Suprapubic skin (tissue), 4 donors: Measurements from ENCODE around the gene MAPK14. TPM values are rescaled to one million over a fixed set of nuclear protein-coding genes. Genes with fewer than 3 reads are reported as not detected.

Experiments used
- DNase-seq, 2 donors: peaks; one replicate each; pipeline ENCODE4 v3.0.0-alpha.2; 2019; ENCODE audit warnings: low spot score in 2 of 2
- H3K27ac ChIP-seq: fragments of 200-600 bp; sonication (generic); one replicate; pipeline ENCODE4 v1.5.1; 2019
- H3K27me3 ChIP-seq: fragments of 200-600 bp; sonication (generic); one replicate; pipeline ENCODE4 v1.5.1; 2019
- H3K36me3 ChIP-seq: fragments of 200-600 bp; sonication (generic); one replicate; pipeline ENCODE4 v1.5.1; 2019
- H3K4me1 ChIP-seq: fragments of 200-600 bp; sonication (generic); one replicate; pipeline ENCODE4 v1.5.1; 2019
- H3K4me3 ChIP-seq: fragments of 200-600 bp; sonication (generic); one replicate; pipeline ENCODE4 v1.5.1; 2019; ENCODE audit warnings: mild to moderate bottlenecking
- H3K9me3 ChIP-seq: fragments of 200-600 bp; sonication (generic); one replicate; pipeline ENCODE4 v1.5.1; 2019
- EP300 ChIP-seq: sonication (generic); formaldehyde crosslinking; IDR thresholded peaks from one replicate; pipeline ENCODE4 v1.6.1; 2017; ENCODE audit warnings: antibody characterized with exemption
- POLR2A ChIP-seq, 2 donors: fragments of 450-650 bp; IDR thresholded peaks; one replicate each; pipeline ENCODE4 v1.6.1; 2017; ENCODE audit warnings: antibody characterized with exemption in 2 of 2, mild to moderate bottlenecking in 2 of 2, moderate library complexity in 2 of 2
- POLR2AphosphoS5 ChIP-seq, 3 donors: sonication (generic); formaldehyde crosslinking; IDR thresholded peaks; one replicate each; pipeline ENCODE4 v1.6.1; 2017; ENCODE audit warnings: antibody characterized with exemption in 3 of 3
- WGBS: methylation state at CpG from one replicate; pipeline ENCODE4 v1.1.5; 2018; 5-methylcytosine and 5-hydroxymethylcytosine counted together
- total RNA-seq, 4 donors: library from RNA; depleted of rRNA; stranded (reverse); fragments of >200 nt; gene quantifications; one replicate each; pipeline ENCODE4 v1.1.0, GENCODE V29; 2016
- TF ChIP-seq, protein P1 (sequence below), 2 donors: fragments of 200-600 bp in 1 of 2; fragments of 450-650 bp in 1 of 2; sonication (generic) in 1 of 2; IDR thresholded peaks; one replicate each; pipeline ENCODE4 v1.5.1; 2016 to 2019; ENCODE audit warnings: antibody characterized with exemption in 2 of 2, mild to moderate bottlenecking in 1 of 2, moderate library complexity in 1 of 2

Gene MAPK14
- total RNA-seq, 4 donors from 2014 or later = 51.7 to 105 (median 57.8) TPM

DNA sequence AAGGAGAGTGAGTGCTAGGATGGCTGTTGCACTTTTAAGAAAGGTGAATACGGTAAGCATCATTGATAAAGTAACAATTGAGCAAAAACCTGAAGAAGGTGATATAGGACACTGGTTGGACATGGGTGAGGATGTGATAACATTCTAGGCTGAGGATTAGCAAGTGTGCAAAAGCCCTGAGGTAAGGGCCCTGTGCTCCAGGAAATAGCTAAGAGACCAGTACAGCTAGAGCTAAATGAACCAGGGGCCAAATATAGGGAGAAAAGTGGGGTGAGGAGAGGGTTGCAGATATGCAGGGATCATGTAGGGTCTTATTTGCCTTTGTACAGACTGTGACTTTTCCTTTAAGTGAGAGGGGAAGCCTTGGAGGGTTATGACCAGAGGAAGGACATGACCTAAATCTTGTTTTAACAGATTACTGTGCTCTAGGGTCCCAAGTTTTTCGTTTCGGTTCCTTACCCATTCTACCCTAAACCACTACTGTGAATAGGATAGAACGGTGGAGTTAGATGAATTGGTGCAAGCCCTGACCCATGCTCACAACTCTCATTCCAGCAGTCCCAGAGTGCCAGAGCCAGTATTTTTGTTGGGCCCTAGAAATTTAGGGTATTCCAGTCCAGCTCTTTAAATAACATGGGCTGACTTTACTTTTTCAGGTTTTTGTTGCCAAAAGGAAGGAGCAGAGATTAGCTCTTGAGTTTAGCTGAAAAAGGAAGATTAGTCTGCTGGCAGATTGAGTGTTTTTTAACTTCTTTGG, 10.7 kb downstream of the MAPK14 start:
- Histone ChIP-seq H3K4me1 (peaks cover 61% of the 10 kb centered on the region), H3K4me3 (no peak overlapping the region), H3K36me3 (no peaks in the 10 kb centered on the region), H3K27ac (no peak overlapping the region), H3K27me3 (no peaks in the 10 kb centered on the region), H3K9me3 (no peaks in the 10 kb centered on the region)
- no peak for DNase-seq
- TF ChIP-seq EP300 = no peak
- no peak for TF ChIP-seq POLR2AphosphoS5 (IDR thresholded peaks at IDR 0.05)
- TF ChIP-seq, protein P1, sequence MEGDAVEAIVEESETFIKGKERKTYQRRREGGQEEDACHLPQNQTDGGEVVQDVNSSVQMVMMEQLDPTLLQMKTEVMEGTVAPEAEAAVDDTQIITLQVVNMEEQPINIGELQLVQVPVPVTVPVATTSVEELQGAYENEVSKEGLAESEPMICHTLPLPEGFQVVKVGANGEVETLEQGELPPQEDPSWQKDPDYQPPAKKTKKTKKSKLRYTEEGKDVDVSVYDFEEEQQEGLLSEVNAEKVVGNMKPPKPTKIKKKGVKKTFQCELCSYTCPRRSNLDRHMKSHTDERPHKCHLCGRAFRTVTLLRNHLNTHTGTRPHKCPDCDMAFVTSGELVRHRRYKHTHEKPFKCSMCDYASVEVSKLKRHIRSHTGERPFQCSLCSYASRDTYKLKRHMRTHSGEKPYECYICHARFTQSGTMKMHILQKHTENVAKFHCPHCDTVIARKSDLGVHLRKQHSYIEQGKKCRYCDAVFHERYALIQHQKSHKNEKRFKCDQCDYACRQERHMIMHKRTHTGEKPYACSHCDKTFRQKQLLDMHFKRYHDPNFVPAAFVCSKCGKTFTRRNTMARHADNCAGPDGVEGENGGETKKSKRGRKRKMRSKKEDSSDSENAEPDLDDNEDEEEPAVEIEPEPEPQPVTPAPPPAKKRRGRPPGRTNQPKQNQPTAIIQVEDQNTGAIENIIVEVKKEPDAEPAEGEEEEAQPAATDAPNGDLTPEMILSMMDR (IDR thresholded peaks at IDR 0.05) = no peak
- no peak for TF ChIP-seq POLR2A (IDR thresholded peaks at IDR 0.05)
- 53% methylated on average over 4 of the region's 4 CpGs for WGBS

DNA sequence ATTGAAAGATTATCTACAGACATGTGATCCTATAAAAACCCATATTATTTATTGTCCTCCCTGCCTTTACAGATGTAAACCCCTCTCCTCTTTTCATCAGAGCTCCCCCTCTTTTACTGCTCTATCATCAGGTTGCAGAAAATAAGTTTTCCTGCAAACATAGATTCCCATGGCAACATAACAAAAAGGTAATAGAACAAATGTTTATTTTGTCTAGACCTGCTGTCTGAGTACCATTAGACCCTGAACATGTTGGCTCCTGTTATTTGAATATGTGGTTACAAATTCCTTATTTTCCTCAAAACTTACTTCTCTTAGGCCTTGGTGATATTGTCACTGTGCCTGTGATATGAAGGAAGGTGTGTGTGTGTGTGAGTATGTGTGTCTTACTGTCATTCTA, 11.5 kb downstream of the MAPK14 start:
- no peak overlapping the region for H3K27ac ChIP-seq
- H3K4me3 ChIP-seq = no peak overlapping the region
- H3K4me1 ChIP-seq = peaks cover 53% of the 10 kb centered on the region
- DNase-seq = no peak
- no peaks in the 10 kb centered on the region for H3K27me3 ChIP-seq
- no peaks in the 10 kb centered on the region for H3K9me3 ChIP-seq
- no peak for TF ChIP-seq POLR2A (IDR thresholded peaks at IDR 0.05)
- TF ChIP-seq EP300 = no peak
- no peak for TF ChIP-seq POLR2AphosphoS5 (IDR thresholded peaks at IDR 0.05)
- TF ChIP-seq, protein P1 (IDR thresholded peaks at IDR 0.05) = no peak
- H3K36me3 ChIP-seq = no peaks in the 10 kb centered on the region

DNA sequence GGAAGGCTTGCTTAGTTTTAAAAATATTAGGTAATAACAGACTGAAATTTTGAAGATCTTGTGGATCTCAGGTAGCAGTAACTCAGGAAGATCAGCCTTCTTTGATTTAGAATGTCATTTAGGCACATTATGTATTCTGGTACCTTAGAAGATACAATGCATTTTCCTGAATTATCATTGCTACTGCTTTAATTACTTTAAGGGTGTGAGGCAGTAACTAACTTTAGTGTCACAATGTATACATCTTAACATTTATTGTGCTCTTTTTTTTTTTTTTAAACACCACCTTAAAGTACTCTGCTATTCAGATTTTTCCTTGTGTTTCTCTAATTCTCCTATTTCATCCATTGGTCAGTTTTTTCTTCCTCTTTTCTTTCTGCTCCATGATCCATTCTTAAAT, 13.3 kb downstream of the MAPK14 start:
- H3K4me3 ChIP-seq = no peak overlapping the region
- no peaks in the 10 kb centered on the region for H3K27me3 ChIP-seq
- peaks cover 41% of the 10 kb centered on the region for H3K4me1 ChIP-seq
- H3K9me3 ChIP-seq = no peaks in the 10 kb centered on the region
- DNase-seq = no peak
- H3K36me3 ChIP-seq = no peaks in the 10 kb centered on the region
- TF ChIP-seq POLR2AphosphoS5 (IDR thresholded peaks at IDR 0.05) = no peak
- no peak for TF ChIP-seq POLR2A (IDR thresholded peaks at IDR 0.05)
- H3K27ac ChIP-seq = no peak overlapping the region

DNA sequence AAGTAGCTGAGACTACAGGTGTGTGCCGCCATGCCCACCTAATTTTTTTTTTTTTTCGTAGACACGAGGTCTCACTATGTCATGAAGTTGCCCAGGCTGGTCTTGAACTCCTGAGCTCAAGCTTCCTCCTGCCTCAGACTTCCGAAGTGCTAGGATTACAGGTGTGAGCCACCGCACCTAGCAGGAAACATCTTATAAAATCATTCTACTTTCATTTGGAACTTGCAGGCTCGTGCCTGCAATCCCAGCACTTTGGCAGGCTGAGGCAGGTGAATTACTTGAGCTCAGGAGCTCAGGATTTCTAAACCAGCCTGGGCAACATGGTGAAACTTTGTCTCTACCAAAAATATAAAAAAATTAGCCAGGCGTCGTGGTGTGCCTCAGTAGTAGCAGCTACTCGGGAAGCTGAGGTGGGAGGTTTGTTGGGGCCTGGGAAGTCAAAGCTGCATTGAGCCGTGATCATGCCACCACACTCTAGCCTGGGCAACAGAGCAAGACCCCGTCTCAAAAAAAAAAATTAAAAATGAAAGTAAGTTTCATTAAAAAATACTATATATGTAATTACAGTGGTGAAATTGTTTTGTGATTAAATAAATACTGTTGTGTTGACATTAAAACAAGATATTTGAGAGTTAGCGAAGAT, 15.1 kb downstream of the MAPK14 start:
- Histone ChIP-seq H3K27ac (no peak overlapping the region), H3K4me1 (peaks cover 36% of the 10 kb centered on the region)

DNA sequence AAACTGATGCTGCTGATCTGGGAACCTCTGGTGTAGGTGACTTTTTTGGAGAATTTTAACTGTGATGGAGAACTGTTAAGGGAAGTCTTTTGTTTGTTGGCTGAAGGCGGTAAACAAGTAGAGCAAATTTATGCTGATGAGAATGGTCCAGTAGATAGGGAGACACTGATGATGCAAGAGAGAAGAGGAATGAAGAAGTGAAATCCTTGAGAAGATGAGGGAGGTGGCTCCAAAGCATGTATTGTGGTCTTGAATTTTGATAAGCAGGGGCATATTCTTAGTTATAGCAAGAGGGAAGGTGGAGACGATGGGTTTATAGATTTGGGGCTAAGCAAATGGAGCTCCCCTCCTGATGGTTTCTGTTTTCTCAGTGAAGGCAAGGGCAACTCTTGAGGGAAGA, 22.0 kb downstream of the MAPK14 start:
- no peak overlapping the region for H3K4me3 ChIP-seq
- no peaks in the 10 kb centered on the region for H3K27me3 ChIP-seq
- H3K9me3 ChIP-seq = no peaks in the 10 kb centered on the region
- TF ChIP-seq, protein P1 (IDR thresholded peaks at IDR 0.05) = no peak
- TF ChIP-seq EP300 (no peak), POLR2A (IDR thresholded peaks at IDR 0.05) (no peak), POLR2AphosphoS5 (IDR thresholded peaks at IDR 0.05) (no peak)
- H3K4me1 ChIP-seq = peaks cover 44% of the 10 kb centered on the region
- no peak for DNase-seq
- H3K27ac ChIP-seq = no peak overlapping the region
- 97% methylated on average over 2 of the region's 2 CpGs for WGBS
- H3K36me3 ChIP-seq = peaks cover under 1% of the 10 kb centered on the region

More for the DNA sequence above, 15.1 kb downstream of the MAPK14 start:
- Histone ChIP-seq H3K4me3 (no peak overlapping the region), H3K27me3 (no peaks in the 10 kb centered on the region), H3K9me3 (no peaks in the 10 kb centered on the region), H3K36me3 (no peaks in the 10 kb centered on the region)
- TF ChIP-seq, protein P1 (IDR thresholded peaks at IDR 0.05) = no peak
- TF ChIP-seq EP300 (no peak), POLR2AphosphoS5 (IDR thresholded peaks at IDR 0.05) (no peak), POLR2A (IDR thresholded peaks at IDR 0.05) (no peak)
- no peak for DNase-seq
- WGBS = 69% methylated on average over 12 of the region's 12 CpGs
